Measurements from ENCODE around the gene HBS1L. TPM values are rescaled to one million over a fixed set of nuclear protein-coding genes. Genes with fewer than 3 reads are reported as not detected.

HBS1L gene
- total and polyA plus RNA-seq, 9 of the 15 experiments (the other 6 are each of a cell fraction or from before 2014, with no cell fraction given), result 101 to 199 (median 145) TPM

GRCh38 chr6:135097172-135097571, 42.5 kb upstream of the HBS1L start (continued):
- TF ChIP-seq GTF2A2 (tag; IDR thresholded peaks at IDR 0.05) (no peak), ZBTB2 (IDR thresholded peaks at IDR 0.05) (no peak), PML (IDR thresholded peaks at IDR 0.05; ENCODE audit: low read length) (peak; percentile 56; the same call in 1 of the 2 replicates), PTBP1 (IDR thresholded peaks at IDR 0.05; ENCODE audit: low read depth, low read length) (no peak), HDAC8 (tag; IDR thresholded peaks at IDR 0.05) (no peak), IRF1 (CRISPR knock-in tag; IDR thresholded peaks at IDR 0.05; ENCODE audit: borderline replicate concordance) (no peak), ZBTB34 (CRISPR knock-in tag; IDR thresholded peaks at IDR 0.05) (no peak), MYNN (IDR thresholded peaks at IDR 0.05) (no peak), MYNN (CRISPR knock-in tag; IDR thresholded peaks at IDR 0.05) (no peak), ZNF507 (tag; conservative IDR thresholded peaks at IDR 0.05) (no peak), MCM2 (IDR thresholded peaks at IDR 0.05; ENCODE audit: low read depth) (no peak), SNAPC5 (CRISPR knock-in tag; IDR thresholded peaks at IDR 0.05) (no peak), RFX1 (IDR thresholded peaks at IDR 0.05) (peak; percentile 76), AFF4 (CRISPR knock-in tag; IDR thresholded peaks at IDR 0.05) (no peak)
